ENCODE measurements around the gene HOXA1.

The HOXA1 gene

GRCh38 chr7:27116031-27116961 lies 20.5 kb upstream of the HOXA1 start:
- no peak for FAIRE-seq

- no peak for FAIRE-seq
Observed at GRCh38 chr7:27115221-27116026, 19.6 kb upstream of the HOXA1 start.

GRCh38 chr7:27114881-27115220 lies 19.1 kb upstream of the HOXA1 start:
- FAIRE-seq = no peak

- FAIRE-seq = no peak
Observed at GRCh38 chr7:27113991-27114769, 18.4 kb upstream of the HOXA1 start.

- FAIRE-seq = no peak
Observed at GRCh38 chr7:27112955-27113949, 17.5 kb upstream of the HOXA1 start.

- FAIRE-seq = no peak
Observed at GRCh38 chr7:27112361-27112760, 16.6 kb upstream of the HOXA1 start.

- no peak for FAIRE-seq
Observed at GRCh38 chr7:27111751-27112277, 16.0 kb upstream of the HOXA1 start.

GRCh38 chr7:27111042-27111750 lies 15.4 kb upstream of the HOXA1 start:
- FAIRE-seq = no peak

- no peak for FAIRE-seq
Observed at GRCh38 chr7:27110186-27111031, 14.6 kb upstream of the HOXA1 start.

GRCh38 chr7:27109466-27110185 lies 13.8 kb upstream of the HOXA1 start:
- no peak for FAIRE-seq

GRCh38 chr7:27108390-27109127 lies 12.8 kb upstream of the HOXA1 start:
- no peak for FAIRE-seq

- no peak for FAIRE-seq
Observed at GRCh38 chr7:27107391-27108381, 11.9 kb upstream of the HOXA1 start.

- FAIRE-seq = no peak
Observed at GRCh38 chr7:27106901-27107240, 11.1 kb upstream of the HOXA1 start.

- no peak for FAIRE-seq
Observed at GRCh38 chr7:27106181-27106900, 10.5 kb upstream of the HOXA1 start.

GRCh38 chr7:27105301-27106031 lies 9.7 kb upstream of the HOXA1 start:
- FAIRE-seq = no peak
